IMR-90 (cell line): ENCODE data around the gene CPD. TPM values are rescaled to one million over a fixed set of nuclear protein-coding genes. Genes with fewer than 3 reads are reported as not detected.

ENCODE experiments used
- ATAC-seq: fragments of 200-7000 bp; cut with Tn5 transposase; 2 replicates; pipeline ENCODE4 v1.9.1; 2020; ENCODE audit warnings: low read depth, mild to moderate bottlenecking, moderate library complexity
- BruUV-seq: library from RNA; stranded (reverse); fragments of 400-500 nt; replicated peaks from 2 replicates; lab custom pipeline; 2021; lab: Mats Ljungman, UMichigan
- CTCF ChIA-PET: fragments of 300-600 bp; formaldehyde crosslinking; extraction: SDS; loops from one replicate; lab custom pipeline; 2021; ENCODE audit warnings: antibody characterized with exemption; lab: Yijun Ruan, JAX
- POLR2A ChIA-PET: fragments of 300-600 bp; sonication (Branson Sonifier 250); formaldehyde crosslinking; loops from one replicate; lab custom pipeline; 2022; ENCODE audit warnings: antibody characterized with exemption; ENCODE audit not compliant: unreplicated experiment; lab: Charles Lee
- DNase-seq: peaks from one replicate; pipeline ENCODE4 v3.0.0; 2013
- H2AFZ ChIP-seq: replicated peaks from 2 replicates; pipeline ENCODE3; 2013; ENCODE audit warnings: low read length, mild to moderate bottlenecking; ENCODE audit not compliant: poor library complexity
- H2AK5ac ChIP-seq: 2 replicates; pipeline ENCODE4 v1.6.1; 2013; ENCODE audit warnings: low read depth, low read length, inconsistent platforms
- H2AK9ac ChIP-seq: replicated peaks from 2 replicates; pipeline ENCODE3; 2013; ENCODE audit warnings: mild to moderate bottlenecking, low read depth, low read length, moderate library complexity; ENCODE audit not compliant: poor library complexity
- H2BK120ac ChIP-seq: 2 replicates; pipeline ENCODE4 v1.6.1; 2013; ENCODE audit warnings: low read depth, low read length, inconsistent platforms
- H2BK15ac ChIP-seq: 3 replicates; pipeline ENCODE4 v1.6.1; 2013; ENCODE audit warnings: low read depth, low read length, inconsistent platforms
- H2BK20ac ChIP-seq: 2 replicates; pipeline ENCODE4 v1.6.1; 2013; ENCODE audit warnings: low read depth, mild to moderate bottlenecking, inconsistent platforms, low read length, moderate library complexity
- H2BK5ac ChIP-seq: 2 replicates; pipeline ENCODE4 v1.6.1; 2013; ENCODE audit warnings: mild to moderate bottlenecking, low read depth, low read length, inconsistent platforms; ENCODE audit not compliant: poor library complexity, severe bottlenecking
- H3K14ac ChIP-seq: replicated peaks from 2 replicates; pipeline ENCODE4 v1.6.1; 2013; ENCODE audit warnings: low read depth, low read length, inconsistent platforms
- H3K18ac ChIP-seq: 2 replicates; pipeline ENCODE4 v1.6.1; 2013; ENCODE audit warnings: low read depth, low read length, control low read depth
- H3K23ac ChIP-seq: 2 replicates; pipeline ENCODE4 v1.6.1; 2013; ENCODE audit warnings: low read depth, low read length, inconsistent platforms
- H3K27ac ChIP-seq: 2 replicates; pipeline ENCODE4 v1.5.1; 2013; ENCODE audit warnings: mild to moderate bottlenecking, control low read depth, low read length; ENCODE audit not compliant: insufficient read depth
- H3K27me3 ChIP-seq: 2 replicates; pipeline ENCODE4 v1.6.1; 2013; ENCODE audit warnings: low read length; ENCODE audit not compliant: control insufficient read depth, insufficient read depth
- H3K36me3 ChIP-seq: 2 replicates; pipeline ENCODE4 v1.6.1; 2013; ENCODE audit warnings: low read length, mixed read lengths; ENCODE audit not compliant: control insufficient read depth, insufficient read depth
- H3K4ac ChIP-seq: 2 replicates; pipeline ENCODE4 v1.6.1; 2013; ENCODE audit warnings: low read depth, low read length, inconsistent platforms
- H3K4me1 ChIP-seq: 2 replicates; pipeline ENCODE4 v1.6.1; 2013; ENCODE audit warnings: low read length, mixed read lengths; ENCODE audit not compliant: control insufficient read depth, insufficient read depth
- H3K4me2 ChIP-seq: 2 replicates; pipeline ENCODE4 v1.6.1; 2013; ENCODE audit warnings: low read depth, mild to moderate bottlenecking, control low read depth, low read length, moderate library complexity
- H3K4me3 ChIP-seq: 2 replicates; pipeline ENCODE4 v1.5.1; 2013; ENCODE audit warnings: low read depth, mild to moderate bottlenecking, control low read depth, low read length, moderate library complexity; ENCODE audit not compliant: insufficient read depth
- H3K56ac ChIP-seq: 2 replicates; pipeline ENCODE4 v1.6.1; 2013; ENCODE audit warnings: low read length, inconsistent platforms; ENCODE audit not compliant: insufficient read depth; ENCODE audit errors: extremely low read depth
- H3K79me1 ChIP-seq, 2 experiments: 2 replicates each; pipeline ENCODE4 v1.6.1; 2013; ENCODE audit warnings: low read length in 2 of 2, inconsistent platforms in 1 of 2, low read depth in 1 of 2
- H3K9ac ChIP-seq: 2 replicates; pipeline ENCODE4 v1.6.1; 2013; ENCODE audit warnings: low read depth, low read length, control low read depth
- H3K9me1 ChIP-seq: 2 replicates; pipeline ENCODE4 v1.6.1; 2013; ENCODE audit warnings: low read length, inconsistent platforms; ENCODE audit not compliant: insufficient read depth
- H3K9me3 ChIP-seq: 2 replicates; pipeline ENCODE4 v1.6.1; 2013; ENCODE audit warnings: low read length; ENCODE audit not compliant: control insufficient read depth, insufficient read depth
- H4K20me1 ChIP-seq: 2 replicates; pipeline ENCODE4 v1.6.1; 2013; ENCODE audit warnings: low read length, inconsistent platforms; ENCODE audit not compliant: insufficient read depth
- H4K5ac ChIP-seq: 2 replicates; pipeline ENCODE4 v1.6.1; 2013; ENCODE audit warnings: mild to moderate bottlenecking, low read depth, low read length, control low read depth
- H4K8ac ChIP-seq, 2 experiments: 2 replicates each; pipeline ENCODE4 v1.6.1; 2013; ENCODE audit warnings: low read depth in 2 of 2, low read length in 2 of 2, control low read depth in 1 of 2, inconsistent platforms in 1 of 2
- H4K91ac ChIP-seq: 2 replicates; pipeline ENCODE4 v1.6.1; 2013; ENCODE audit warnings: low read depth, low read length, inconsistent platforms; ENCODE audit not compliant: insufficient read depth
- CEBPB ChIP-seq: IDR thresholded peaks from 2 replicates; pipeline ENCODE4 v1.6.1; 2012; ENCODE audit warnings: low read depth, low read length, improper control_type of control experiment
- CTCF ChIP-seq: conservative IDR thresholded peaks from 2 replicates; pipeline ENCODE4 v1.5.1; 2012; ENCODE audit warnings: mild to moderate bottlenecking, low read depth, low read length, improper control_type of control experiment
- MXI1 ChIP-seq: IDR thresholded peaks from 2 replicates; pipeline ENCODE4 v1.6.1; 2012; ENCODE audit warnings: low read depth, mild to moderate bottlenecking, low read length, moderate library complexity, borderline replicate concordance
- NFE2L2 ChIP-seq: fragments of 150-350 bp; IDR thresholded peaks from 2 replicates; pipeline ENCODE4 v1.6.1; 2016; ENCODE audit warnings: low read depth, mild to moderate bottlenecking, low read length
- SMC3 ChIP-seq: fragments of 150-350 bp; IDR thresholded peaks from 2 replicates; pipeline ENCODE4 v1.6.1; 2016; ENCODE audit warnings: low read depth, mild to moderate bottlenecking, antibody characterized with exemption, low read length, moderate library complexity
- WGBS, 2 experiments: methylation state at CpG; one replicate each; pipeline versions ENCODE4 v1.1.5 to v1.1.7; 2013; ENCODE audit warnings: missing lambda C conversion rate in 2 of 2; ENCODE audit not compliant: insufficient read length in 1 of 2; ENCODE audit errors: extremely low coverage in 2 of 2; 5-methylcytosine and 5-hydroxymethylcytosine counted together
- dilution Hi-C: fragments of 300-500 bp; cut with HindIII; formaldehyde crosslinking; loops from one replicate; pipeline ENCODE4 v1.14.3; 2018; ENCODE audit warnings: low sequenced_read_pairs; ENCODE audit not compliant: unreplicated experiment
- in situ Hi-C: fragments of 300-500 bp; cut with MboI; formaldehyde crosslinking; loops from 3 replicates; pipeline ENCODE4 v1.14.3; 2019; ENCODE audit warnings: low sequenced_read_pairs, inconsistent platforms, mixed read lengths
- intact Hi-C: fragments of 100-400 bp; cut with micrococcal nuclease; formaldehyde crosslinking; loops from 2 replicates; pipeline ENCODE4 v1.10.0; 2022
- polyA plus RNA-seq, 3 experiments: library from polyadenylated mRNA; depleted of rRNA; stranded (reverse); fragments of >200 nt; gene quantifications; 2 replicates each; pipeline ENCODE4 v1.2.3, GENCODE V29; 2012; ENCODE audit warnings: low replicate concordance in 1 of 3
- total RNA-seq: library from RNA; depleted of rRNA; stranded (reverse); fragments of >200 nt; gene quantifications from 2 replicates; pipeline ENCODE4 v1.2.3, GENCODE V29; 2012

The CPD gene
- total and polyA plus RNA-seq, 2 of the 4 experiments (the other 2 are of a cell fraction): 23.4 to 94.5 TPM

GRCh38 chr17:30376621-30377452 is 1.9 kb upstream of the CPD start:
- H3K27ac ChIP-seq: peak overlapping the region; percentile 21; the same call in 1 of the 2 replicates
- H3K14ac ChIP-seq: peak overlapping the region; percentile 24
- peaks cover 8 to 23% of the 10 kb centered on the region in 2 experiments for H3K79me1 ChIP-seq
- peak overlapping the region; percentile 32 for H4K5ac ChIP-seq
- H2BK5ac ChIP-seq: peak overlapping the region; percentile 30
- intact Hi-C loops: loop anchor here (1.0 to 5.0 kb wide), 3 partner anchors 27 to 85 kb away; partner anchors contain the start of gene BLMH
- H3K56ac ChIP-seq: no peak overlapping the region
- 0 out of 2 replicates have a peak overlapping the region, but pooled peaks have one; percentile 11 for H3K9ac ChIP-seq
- ChIA-PET CTCF (no interaction called here), POLR2A (no interaction called here)
- H3K4me1 ChIP-seq: peaks cover 20% of the 10 kb centered on the region
- H3K4me2 ChIP-seq: peak overlapping the region; percentile 44
- no peaks in the 10 kb centered on the region for H3K27me3 ChIP-seq
- DNase-seq (peak; percentile 87), ATAC-seq (peak; percentile 36)
- 52% methylated on average over 5 of the region's 12 CpGs; no CpG with 5 or more reads in 1 of the 2 experiments for WGBS, 2 experiments
- H3K36me3 ChIP-seq: no peaks in the 10 kb centered on the region
- H3K4me3 ChIP-seq: no peak overlapping the region
- dilution Hi-C loops: no loop called here
- H4K20me1 ChIP-seq: peaks cover 20% of the 10 kb centered on the region; the same call in 1 of the 2 replicates
- no TSS peak for BruUV-seq
- H2AK5ac ChIP-seq: peak overlapping the region; percentile 31; the same call in 1 of the 2 replicates
- peak overlapping the region; percentile 4 to 75; a peak in 3 of 4 replicates for H4K8ac ChIP-seq
- peak overlapping the region; percentile 62 for H4K91ac ChIP-seq
- H2BK20ac ChIP-seq: peak overlapping the region; percentile 47
- no peak overlapping the region for H2AK9ac ChIP-seq
- TF ChIP-seq SMC3: peak; percentile 9; the same call in 1 of the 2 replicates
- no peak for TF ChIP-seq NFE2L2
- TF ChIP-seq CTCF: no peak
- TF ChIP-seq MXI1: 0 out of 2 replicates have a peak, but pooled peaks have one; percentile 26
- peak; percentile 66 for TF ChIP-seq CEBPB
- H3K23ac ChIP-seq: peak overlapping the region; percentile 32
- H2AFZ ChIP-seq: peak overlapping the region; percentile 83
- H3K9me1 ChIP-seq: peaks cover 13% of the 10 kb centered on the region
- H3K4ac ChIP-seq: peak overlapping the region; percentile 34
- H2BK120ac ChIP-seq: peak overlapping the region; percentile 83
- H3K18ac ChIP-seq: peak overlapping the region; percentile 53
- no peaks in the 10 kb centered on the region for H3K9me3 ChIP-seq
- in situ Hi-C loops: no loop called here
- peak overlapping the region; percentile 51; the same call in 1 of the 3 replicates for H2BK15ac ChIP-seq
